K562 (cell line): ENCODE measurements around the gene FOSL1. TPM values are rescaled to one million over a fixed set of nuclear protein-coding genes. Genes with fewer than 3 reads are reported as not detected.

ENCODE experiments used
- BCOR ChIP-seq: fragments of 450-650 bp; IDR thresholded peaks from 2 replicates; pipeline ENCODE4 v1.6.1; 2016
- E2F3 ChIP-seq: fragments of 250-450 bp; sonication (Bioruptor Pico); IDR thresholded peaks from 2 replicates; pipeline ENCODE4 v1.4.0; 2020; ENCODE audit warnings: mild to moderate bottlenecking
- ETV1 ChIP-seq: fragments of 450-650 bp; conservative IDR thresholded peaks from 2 replicates; pipeline ENCODE4 v1.6.1; 2016; ENCODE audit warnings: missing genetic modification characterization, control low read depth, low read depth, missing compliant biosample characterization
- HMGN3 ChIP-seq: IDR thresholded peaks from 2 replicates; pipeline ENCODE4 v1.6.1; 2011; ENCODE audit warnings: borderline replicate concordance, low read depth, mild to moderate bottlenecking, mixed read lengths, low read length; ENCODE audit not compliant: insufficient read length; ENCODE audit errors: extremely low read depth
- MED1 ChIP-seq: sonication (generic); formaldehyde crosslinking; IDR thresholded peaks from 2 replicates; pipeline ENCODE4 v1.8.1; 2023; ENCODE audit warnings: missing genetic modification reagents, borderline replicate concordance
- POU5F1 ChIP-seq: fragments of 150-350 bp; IDR thresholded peaks from 2 replicates; pipeline ENCODE4 v1.6.1; 2014; ENCODE audit warnings: borderline replicate concordance, low read length, low read depth, mild to moderate bottlenecking; ENCODE audit not compliant: partially characterized antibody
- RBM15 ChIP-seq: fragments of 200-400 bp; formaldehyde crosslinking; IDR thresholded peaks from 2 replicates; pipeline ENCODE4 v1.6.1; 2018; ENCODE audit warnings: mild to moderate bottlenecking, low read length, moderate library complexity; ENCODE audit not compliant: insufficient read depth
- SIX5 ChIP-seq, 2 experiments: IDR thresholded peaks; 2 replicates each; pipeline ENCODE4 v1.6.1; 2011; ENCODE audit warnings: low read length in 2 of 2, borderline replicate concordance in 1 of 2, low read depth in 1 of 2, mild to moderate bottlenecking in 1 of 2, moderate library complexity in 1 of 2; ENCODE audit not compliant: insufficient read depth in 1 of 2
- XRCC5 ChIP-seq: fragments of 200-400 bp; formaldehyde crosslinking; IDR thresholded peaks from 2 replicates; pipeline ENCODE4 v1.6.1; 2017; ENCODE audit warnings: low read depth, mild to moderate bottlenecking, low read length
- ZNF408 ChIP-seq: fragments of 250-450 bp; sonication (Bioruptor Pico); IDR thresholded peaks from 2 replicates; pipeline ENCODE4 v1.4.0; 2020; ENCODE audit warnings: low read depth, mild to moderate bottlenecking, moderate library complexity
- ZNF57 ChIP-seq: fragments of 450-650 bp; formaldehyde crosslinking; IDR thresholded peaks from 2 replicates; pipeline ENCODE4 v1.4.0; 2020; ENCODE audit warnings: mild to moderate bottlenecking, moderate library complexity
- polyA plus RNA-seq, 8 experiments: library from polyadenylated mRNA; depleted of rRNA in 4 of 8; stranded (reverse) in 5 of 8; unstranded in 3 of 8; fragments of >200 nt; fragmentation: Nextera tagmentation in 2 of 8; fragmentation: Illumina TruSeq in 1 of 8; extraction: Ambion mirVana in 2 of 8; extraction: Trizol in 1 of 8; gene quantifications; 2 replicates each; pipeline versions ENCODE4 v1.2.1 to v1.2.3, GENCODE V29; 2011 to 2014; ENCODE audit warnings: inconsistent platforms in 1 of 8, missing spikeins in 1 of 8
- total RNA-seq, 7 experiments: library from RNA; depleted of rRNA in 6 of 7; stranded (reverse); fragments of >200 nt in 6 of 7; fragmentation: Illumina TruSeq in 2 of 7; extraction: Trizol in 2 of 7; gene quantifications; 2 replicates each; pipeline versions ENCODE4 v1.2.1 to v1.2.3, GENCODE V29; 2011 to 2021; ENCODE audit warnings: low replicate concordance in 1 of 7
- TF ChIP-seq, protein P1 (sequence below): fragments of 250-450 bp; sonication (Bioruptor Pico); IDR thresholded peaks from 2 replicates; pipeline ENCODE4 v1.5.1; 2021; ENCODE audit warnings: mild to moderate bottlenecking
- TF ChIP-seq, protein P2 (sequence below), 2 experiments: fragments of 450-650 bp; IDR thresholded peaks; 2 replicates each; pipeline ENCODE4 v1.6.1; 2018; ENCODE audit warnings: mild to moderate bottlenecking in 2 of 2, low read depth in 1 of 2; ENCODE audit not compliant: partially characterized antibody in 2 of 2
- TF ChIP-seq, protein P3 (sequence below): fragments of 250-450 bp; sonication (Bioruptor Pico); IDR thresholded peaks from 2 replicates; pipeline ENCODE4 v1.4.0; 2020; ENCODE audit warnings: mild to moderate bottlenecking
- TF ChIP-seq, protein P4 (sequence below): fragments of 250-450 bp; sonication (Bioruptor Pico); IDR thresholded peaks from 2 replicates; pipeline ENCODE4 v1.8.0; 2021; ENCODE audit warnings: borderline replicate concordance, mild to moderate bottlenecking, moderate library complexity; ENCODE audit not compliant: poor library complexity, severe bottlenecking
- TF ChIP-seq, protein P5 (sequence below): sonication (generic); formaldehyde crosslinking; IDR thresholded peaks from 2 replicates; pipeline ENCODE4 v1.8.0; 2022; ENCODE audit warnings: mild to moderate bottlenecking, missing genetic modification reagents

The FOSL1 gene
- total and polyA plus RNA-seq, 9 of the 15 experiments (the other 6 are each of a cell fraction or from before 2014, with no cell fraction given), result 3.5 to 39.6 (median 10.0) TPM

DNA sequence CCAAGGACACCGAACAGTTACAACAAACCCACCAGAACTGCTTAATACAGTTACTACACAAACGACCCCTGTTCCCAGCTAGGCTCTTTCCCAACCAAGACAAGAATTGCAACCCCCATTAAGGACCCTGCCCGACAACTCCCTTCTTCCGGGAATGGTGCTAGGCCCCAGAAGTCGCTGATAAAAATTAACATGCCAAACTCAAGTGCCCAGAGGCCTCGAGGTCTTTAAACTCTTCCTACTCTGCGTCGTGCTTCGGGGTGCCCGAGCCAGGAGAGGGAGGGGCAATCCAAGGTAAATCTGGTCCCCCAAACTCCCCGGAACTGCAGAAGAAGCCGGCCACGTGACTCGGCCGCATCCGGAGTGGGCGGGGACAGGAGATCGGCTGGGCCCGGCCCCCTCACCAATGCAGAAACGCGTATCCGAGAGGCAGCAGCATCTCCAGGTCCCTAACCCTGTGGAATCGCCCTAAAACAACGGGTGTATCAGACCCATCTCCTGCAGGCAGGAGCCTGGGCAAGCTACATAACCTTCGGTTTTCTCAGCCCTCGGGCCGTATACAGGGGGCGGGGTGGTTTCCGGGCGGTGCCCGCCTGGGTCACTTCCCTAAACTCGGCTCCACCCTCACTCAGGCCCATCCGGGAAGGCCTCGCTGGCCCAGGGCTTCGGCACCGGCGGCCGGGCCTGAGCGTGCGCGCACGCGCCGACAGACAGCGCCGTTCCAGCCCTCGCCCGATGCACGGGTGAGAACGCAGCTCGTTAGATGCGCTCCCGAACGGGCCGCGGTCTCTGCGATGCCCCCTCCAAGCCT is 43.3 kb downstream of the FOSL1 start (continued):
- TF ChIP-seq E2F3 (CRISPR knock-in tag), result no peak
- no peak for TF ChIP-seq ZNF57 (CRISPR knock-in tag)
- TF ChIP-seq, protein P1, sequence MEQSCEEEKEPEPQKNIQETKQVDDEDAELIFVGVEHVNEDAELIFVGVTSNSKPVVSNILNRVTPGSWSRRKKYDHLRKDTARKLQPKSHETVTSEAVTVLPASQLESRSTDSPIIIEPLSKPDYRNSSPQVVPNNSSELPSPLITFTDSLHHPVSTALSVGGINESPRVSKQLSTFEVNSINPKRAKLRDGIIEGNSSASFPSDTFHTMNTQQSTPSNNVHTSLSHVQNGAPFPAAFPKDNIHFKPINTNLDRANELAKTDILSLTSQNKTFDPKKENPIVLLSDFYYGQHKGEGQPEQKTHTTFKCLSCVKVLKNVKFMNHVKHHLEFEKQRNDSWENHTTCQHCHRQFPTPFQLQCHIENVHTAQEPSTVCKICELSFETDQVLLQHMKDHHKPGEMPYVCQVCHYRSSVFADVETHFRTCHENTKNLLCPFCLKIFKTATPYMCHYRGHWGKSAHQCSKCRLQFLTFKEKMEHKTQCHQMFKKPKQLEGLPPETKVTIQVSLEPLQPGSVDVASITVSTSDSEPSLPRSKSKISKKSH (CRISPR knock-in tag), result no peak
- TF ChIP-seq, protein P2, sequence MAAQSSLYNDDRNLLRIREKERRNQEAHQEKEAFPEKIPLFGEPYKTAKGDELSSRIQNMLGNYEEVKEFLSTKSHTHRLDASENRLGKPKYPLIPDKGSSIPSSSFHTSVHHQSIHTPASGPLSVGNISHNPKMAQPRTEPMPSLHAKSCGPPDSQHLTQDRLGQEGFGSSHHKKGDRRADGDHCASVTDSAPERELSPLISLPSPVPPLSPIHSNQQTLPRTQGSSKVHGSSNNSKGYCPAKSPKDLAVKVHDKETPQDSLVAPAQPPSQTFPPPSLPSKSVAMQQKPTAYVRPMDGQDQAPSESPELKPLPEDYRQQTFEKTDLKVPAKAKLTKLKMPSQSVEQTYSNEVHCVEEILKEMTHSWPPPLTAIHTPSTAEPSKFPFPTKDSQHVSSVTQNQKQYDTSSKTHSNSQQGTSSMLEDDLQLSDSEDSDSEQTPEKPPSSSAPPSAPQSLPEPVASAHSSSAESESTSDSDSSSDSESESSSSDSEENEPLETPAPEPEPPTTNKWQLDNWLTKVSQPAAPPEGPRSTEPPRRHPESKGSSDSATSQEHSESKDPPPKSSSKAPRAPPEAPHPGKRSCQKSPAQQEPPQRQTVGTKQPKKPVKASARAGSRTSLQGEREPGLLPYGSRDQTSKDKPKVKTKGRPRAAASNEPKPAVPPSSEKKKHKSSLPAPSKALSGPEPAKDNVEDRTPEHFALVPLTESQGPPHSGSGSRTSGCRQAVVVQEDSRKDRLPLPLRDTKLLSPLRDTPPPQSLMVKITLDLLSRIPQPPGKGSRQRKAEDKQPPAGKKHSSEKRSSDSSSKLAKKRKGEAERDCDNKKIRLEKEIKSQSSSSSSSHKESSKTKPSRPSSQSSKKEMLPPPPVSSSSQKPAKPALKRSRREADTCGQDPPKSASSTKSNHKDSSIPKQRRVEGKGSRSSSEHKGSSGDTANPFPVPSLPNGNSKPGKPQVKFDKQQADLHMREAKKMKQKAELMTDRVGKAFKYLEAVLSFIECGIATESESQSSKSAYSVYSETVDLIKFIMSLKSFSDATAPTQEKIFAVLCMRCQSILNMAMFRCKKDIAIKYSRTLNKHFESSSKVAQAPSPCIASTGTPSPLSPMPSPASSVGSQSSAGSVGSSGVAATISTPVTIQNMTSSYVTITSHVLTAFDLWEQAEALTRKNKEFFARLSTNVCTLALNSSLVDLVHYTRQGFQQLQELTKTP (IDR thresholded peaks at IDR 0.05; ENCODE audit: low read depth in 1 of 2, partially characterized antibody in 2 of 2), result no peak
- peak; percentile 11; the same call in 1 of the 2 replicates for TF ChIP-seq XRCC5
- TF ChIP-seq ZNF408 (CRISPR knock-in tag), result no peak
- TF ChIP-seq MED1 (CRISPR knock-in tag), result no peak; the same call in 1 of the 2 replicates
- TF ChIP-seq BCOR, result no peak
- no peak for TF ChIP-seq HMGN3
- no peak for TF ChIP-seq POU5F1
- TF ChIP-seq, protein P3, sequence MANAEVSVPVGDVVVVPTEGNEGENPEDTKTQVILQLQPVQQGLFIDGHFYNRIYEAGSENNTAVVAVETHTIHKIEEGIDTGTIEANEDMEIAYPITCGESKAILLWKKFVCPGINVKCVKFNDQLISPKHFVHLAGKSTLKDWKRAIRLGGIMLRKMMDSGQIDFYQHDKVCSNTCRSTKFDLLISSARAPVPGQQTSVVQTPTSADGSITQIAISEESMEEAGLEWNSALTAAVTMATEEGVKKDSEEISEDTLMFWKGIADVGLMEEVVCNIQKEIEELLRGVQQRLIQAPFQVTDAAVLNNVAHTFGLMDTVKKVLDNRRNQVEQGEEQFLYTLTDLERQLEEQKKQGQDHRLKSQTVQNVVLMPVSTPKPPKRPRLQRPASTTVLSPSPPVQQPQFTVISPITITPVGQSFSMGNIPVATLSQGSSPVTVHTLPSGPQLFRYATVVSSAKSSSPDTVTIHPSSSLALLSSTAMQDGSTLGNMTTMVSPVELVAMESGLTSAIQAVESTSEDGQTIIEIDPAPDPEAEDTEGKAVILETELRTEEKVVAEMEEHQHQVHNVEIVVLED (CRISPR knock-in tag), result 0 out of 2 replicates have a peak, but pooled peaks have one; percentile 10
- no peak for TF ChIP-seq SIX5 (IDR thresholded peaks at IDR 0.05; ENCODE audit: borderline replicate concordance in 1 of 2, insufficient read depth in 1 of 2, low read depth in 1 of 2, low read length in 2 of 2)
- no peak for TF ChIP-seq RBM15
- TF ChIP-seq, protein P4, sequence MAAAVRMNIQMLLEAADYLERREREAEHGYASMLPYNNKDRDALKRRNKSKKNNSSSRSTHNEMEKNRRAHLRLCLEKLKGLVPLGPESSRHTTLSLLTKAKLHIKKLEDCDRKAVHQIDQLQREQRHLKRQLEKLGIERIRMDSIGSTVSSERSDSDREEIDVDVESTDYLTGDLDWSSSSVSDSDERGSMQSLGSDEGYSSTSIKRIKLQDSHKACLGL (CRISPR knock-in tag), result peak; percentile 41
- peak; percentile 93 for TF ChIP-seq ETV1 (tag)
- TF ChIP-seq, protein P5, sequence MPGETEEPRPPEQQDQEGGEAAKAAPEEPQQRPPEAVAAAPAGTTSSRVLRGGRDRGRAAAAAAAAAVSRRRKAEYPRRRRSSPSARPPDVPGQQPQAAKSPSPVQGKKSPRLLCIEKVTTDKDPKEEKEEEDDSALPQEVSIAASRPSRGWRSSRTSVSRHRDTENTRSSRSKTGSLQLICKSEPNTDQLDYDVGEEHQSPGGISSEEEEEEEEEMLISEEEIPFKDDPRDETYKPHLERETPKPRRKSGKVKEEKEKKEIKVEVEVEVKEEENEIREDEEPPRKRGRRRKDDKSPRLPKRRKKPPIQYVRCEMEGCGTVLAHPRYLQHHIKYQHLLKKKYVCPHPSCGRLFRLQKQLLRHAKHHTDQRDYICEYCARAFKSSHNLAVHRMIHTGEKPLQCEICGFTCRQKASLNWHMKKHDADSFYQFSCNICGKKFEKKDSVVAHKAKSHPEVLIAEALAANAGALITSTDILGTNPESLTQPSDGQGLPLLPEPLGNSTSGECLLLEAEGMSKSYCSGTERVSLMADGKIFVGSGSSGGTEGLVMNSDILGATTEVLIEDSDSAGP (CRISPR knock-in tag), result no peak
